AG04449 (cell line): ENCODE results near the gene YDJC.

Experiments used
- CTCF ChIA-PET: fragments of 350-600 bp; formaldehyde crosslinking; extraction: SDS; loops from one replicate; lab custom pipeline; 2021; ENCODE audit warnings: antibody characterized with exemption; lab: Yijun Ruan, JAX
- POLR2A ChIA-PET: fragments of 400-600, 350-600 bp; formaldehyde crosslinking; extraction: SDS; loops from one replicate; lab custom pipeline; 2020; ENCODE audit warnings: antibody characterized with exemption, inconsistent platforms; lab: Yijun Ruan, JAX
- DNase-seq: peaks from one replicate; pipeline ENCODE4 v3.0.0-alpha.2; 2010; ENCODE audit warnings: low read depth, low spot score
- H3K4me3 ChIP-seq: 2 replicates; pipeline ENCODE4 v1.5.1; 2011; ENCODE audit warnings: low read depth, mild to moderate bottlenecking, control low read depth, low read length
- TF ChIP-seq, protein P1 (sequence below): IDR thresholded peaks from one replicate; pipeline ENCODE4 v1.5.1; 2011; ENCODE audit warnings: mild to moderate bottlenecking, moderate library complexity, low read length, control low read depth, inconsistent platforms; ENCODE audit not compliant: insufficient read depth; ENCODE audit errors: missing control alignments

YDJC gene

DNA sequence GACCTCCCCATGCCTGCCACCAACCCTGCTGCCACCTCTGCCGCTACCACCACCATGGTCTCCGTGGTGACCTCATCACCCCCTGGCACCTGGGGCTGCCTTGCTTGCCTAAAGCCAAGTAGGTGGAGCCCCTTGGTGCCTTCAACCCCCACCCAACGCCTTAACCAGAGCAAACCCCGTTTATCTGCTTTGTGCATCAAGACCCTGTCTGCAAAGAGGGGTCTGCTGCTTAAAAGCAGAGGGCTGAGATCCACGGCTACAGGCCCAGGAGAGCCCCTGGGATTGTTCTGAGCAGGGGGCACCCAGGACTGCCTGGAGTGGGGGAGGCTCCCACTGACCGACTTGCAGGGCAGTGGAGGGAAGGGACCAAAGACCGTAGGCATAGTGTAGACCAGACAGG, 31.1 kb upstream of the YDJC start:
- no peak overlapping the region for H3K4me3 ChIP-seq
- CTCF ChIA-PET, result interaction anchor here (1.4 kb wide), 1 partner anchor 30 kb away, joined by 3 read pairs; no protein-coding TSS in a partner anchor
- POLR2A ChIA-PET, result no interaction called here
- TF ChIP-seq, protein P1, sequence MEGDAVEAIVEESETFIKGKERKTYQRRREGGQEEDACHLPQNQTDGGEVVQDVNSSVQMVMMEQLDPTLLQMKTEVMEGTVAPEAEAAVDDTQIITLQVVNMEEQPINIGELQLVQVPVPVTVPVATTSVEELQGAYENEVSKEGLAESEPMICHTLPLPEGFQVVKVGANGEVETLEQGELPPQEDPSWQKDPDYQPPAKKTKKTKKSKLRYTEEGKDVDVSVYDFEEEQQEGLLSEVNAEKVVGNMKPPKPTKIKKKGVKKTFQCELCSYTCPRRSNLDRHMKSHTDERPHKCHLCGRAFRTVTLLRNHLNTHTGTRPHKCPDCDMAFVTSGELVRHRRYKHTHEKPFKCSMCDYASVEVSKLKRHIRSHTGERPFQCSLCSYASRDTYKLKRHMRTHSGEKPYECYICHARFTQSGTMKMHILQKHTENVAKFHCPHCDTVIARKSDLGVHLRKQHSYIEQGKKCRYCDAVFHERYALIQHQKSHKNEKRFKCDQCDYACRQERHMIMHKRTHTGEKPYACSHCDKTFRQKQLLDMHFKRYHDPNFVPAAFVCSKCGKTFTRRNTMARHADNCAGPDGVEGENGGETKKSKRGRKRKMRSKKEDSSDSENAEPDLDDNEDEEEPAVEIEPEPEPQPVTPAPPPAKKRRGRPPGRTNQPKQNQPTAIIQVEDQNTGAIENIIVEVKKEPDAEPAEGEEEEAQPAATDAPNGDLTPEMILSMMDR, result no peak
- DNase-seq, result no peak

DNA sequence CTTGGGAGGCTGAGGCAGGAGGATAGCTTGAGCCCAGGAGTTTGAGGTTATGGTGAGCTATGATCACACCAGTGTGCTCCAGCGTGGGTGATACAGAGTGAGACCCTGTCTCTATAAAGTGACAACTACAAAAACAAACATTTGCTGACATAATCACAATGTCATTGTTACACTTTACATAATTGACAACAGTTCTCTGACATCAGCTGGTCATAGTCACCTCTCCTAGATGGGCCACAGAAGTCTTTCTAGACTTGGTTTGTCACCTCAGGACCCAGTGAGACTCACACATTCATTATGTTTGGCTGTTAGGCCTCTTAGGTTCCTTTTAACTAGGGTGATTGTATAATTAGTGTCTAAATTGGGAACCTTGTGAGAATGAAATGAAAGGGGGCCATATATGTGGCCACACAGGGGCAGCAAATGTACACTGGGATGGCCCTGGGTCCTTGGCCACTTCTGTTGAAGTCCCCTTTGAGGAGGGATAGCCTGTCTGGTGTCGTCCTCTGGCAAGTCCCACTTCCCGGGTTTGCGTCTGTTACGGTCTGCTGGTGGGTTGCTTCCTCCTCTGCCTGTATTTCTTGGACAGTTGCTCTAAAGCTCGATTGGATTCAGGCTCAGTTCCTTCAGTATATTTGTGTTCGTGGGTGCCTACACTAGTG, 30.2 kb upstream of the YDJC start:
- ChIA-PET CTCF (interaction anchor here (1.2 to 1.4 kb wide), 2 partner anchors 17 to 29 kb away, joined by 3 read pairs; no protein-coding TSS in a partner anchor), POLR2A (no interaction called here)
- no peak for DNase-seq
- TF ChIP-seq, protein P1, result no peak
- H3K4me3 ChIP-seq, result no peak overlapping the region

DNA sequence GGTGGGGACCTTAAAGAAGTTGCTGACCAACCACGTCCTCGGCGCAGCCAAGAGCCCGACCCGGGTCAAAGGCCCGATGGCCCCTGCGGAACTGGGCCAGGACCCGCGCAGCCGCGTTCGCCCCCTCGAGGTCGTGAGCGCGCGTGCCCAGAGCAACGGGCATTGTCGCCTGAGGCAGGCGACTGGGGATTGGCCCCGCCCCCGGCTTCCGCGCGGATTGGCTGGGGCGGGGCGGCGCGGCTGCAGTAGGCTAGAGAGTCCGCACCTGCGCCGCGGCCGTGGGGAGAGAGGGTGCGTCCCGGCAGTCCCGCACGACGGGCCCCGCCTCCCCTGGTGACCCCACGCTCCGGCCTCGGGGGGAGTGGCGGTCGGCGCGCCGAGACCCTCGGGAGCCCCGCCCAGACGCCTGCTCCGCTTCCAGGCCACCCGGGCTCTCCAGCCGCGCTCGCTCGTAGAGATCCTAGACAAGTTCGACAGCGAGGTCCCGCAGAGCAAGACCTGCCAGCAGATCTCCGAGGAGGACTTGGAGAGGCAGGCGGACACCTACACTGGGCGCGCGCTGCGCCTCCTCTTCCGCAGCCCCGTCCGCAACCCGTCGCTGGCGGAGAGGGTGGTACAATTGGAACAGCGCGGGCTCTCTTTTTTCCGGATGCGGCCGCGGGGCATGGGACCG, 27.7 kb upstream of the YDJC start:
- ChIA-PET CTCF (interaction anchor here (0.6 to 1.1 kb wide), 3 partner anchors 11 to 15 kb away, joined by 3 to 5 read pairs (median 3); no protein-coding TSS in a partner anchor), POLR2A (no interaction called here)
- TF ChIP-seq, protein P1, result peak; percentile 14
- H3K4me3 ChIP-seq, result peak overlapping the region; percentile 57
- no peak for DNase-seq

DNA sequence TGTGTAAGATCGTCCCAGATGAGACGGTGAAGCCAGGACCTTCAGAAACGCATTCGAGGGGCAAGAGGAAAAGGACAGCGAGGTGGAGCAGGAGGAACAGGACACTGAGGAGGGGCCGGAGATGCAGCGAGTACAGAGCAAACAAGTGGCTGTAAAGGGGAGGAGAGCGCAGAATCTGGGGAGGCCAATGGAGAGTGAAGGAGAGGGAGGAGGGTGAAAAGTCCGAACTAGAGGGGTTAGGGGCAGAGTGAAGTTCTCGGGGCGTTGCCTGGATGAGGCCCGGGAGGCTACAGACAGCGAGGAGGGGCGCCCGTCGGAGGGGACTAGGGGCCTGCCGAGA, 27.2 kb upstream of the YDJC start:
- CTCF ChIA-PET, result interaction anchor here (0.7 to 1.1 kb wide), 2 partner anchors 11 to 16 kb away, joined by 3 to 4 read pairs; no protein-coding TSS in a partner anchor
- POLR2A ChIA-PET, result no interaction called here
- no peak for DNase-seq
- TF ChIP-seq, protein P1, result no peak
- H3K4me3 ChIP-seq, result peak overlapping the region; percentile 57

DNA sequence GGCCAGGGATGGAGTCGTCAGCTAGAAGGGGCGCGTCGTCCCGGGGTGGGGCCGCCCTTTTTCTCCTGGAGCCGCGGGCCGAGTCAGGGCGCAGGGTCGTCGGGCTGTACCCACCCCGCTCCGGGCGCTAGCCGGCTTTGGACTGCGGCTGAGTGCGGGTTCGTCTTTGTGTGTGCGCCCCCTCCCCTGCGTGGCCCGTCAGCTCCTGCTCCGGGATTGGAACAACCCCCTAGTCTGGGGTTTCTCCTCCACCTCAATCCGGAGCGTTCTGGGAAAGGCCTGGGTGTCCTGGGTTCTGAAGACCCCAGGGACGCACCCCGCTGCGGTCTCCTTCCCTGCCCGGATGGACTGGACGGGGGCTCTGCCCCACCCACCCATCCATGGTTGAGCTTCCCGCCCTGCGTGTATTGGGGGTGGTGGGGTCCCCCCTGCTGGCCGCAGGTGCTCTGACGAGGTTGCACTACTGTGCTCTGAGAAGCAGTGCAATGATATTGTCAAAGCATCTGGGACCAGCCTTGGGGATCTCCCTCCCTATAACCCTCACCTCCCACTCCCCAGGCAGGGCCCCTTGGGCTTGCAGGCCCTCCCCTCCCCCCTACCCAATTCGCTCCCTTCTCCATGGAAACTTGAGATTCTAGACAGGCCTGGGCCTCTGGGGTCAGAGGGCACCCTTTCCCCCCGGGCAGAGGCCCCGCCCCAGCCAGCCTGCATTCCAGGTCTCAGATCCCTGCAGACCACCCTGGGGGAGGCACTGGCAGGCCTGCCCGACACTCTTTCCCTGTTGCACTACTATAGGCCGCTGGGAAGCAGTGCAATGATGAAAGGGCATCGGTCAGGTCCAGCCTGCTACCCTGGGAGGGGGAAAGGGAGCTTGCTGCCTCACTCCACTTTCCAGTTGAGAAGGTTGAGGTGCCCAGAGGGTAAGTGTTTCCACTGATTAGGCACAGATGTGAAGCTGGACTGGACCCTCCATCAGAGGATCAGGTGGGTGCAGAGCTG, 23.0 kb upstream of the YDJC start:
- TF ChIP-seq, protein P1, result no peak
- DNase-seq, result no peak
- ChIA-PET CTCF (interaction anchor here (1.1 to 5.0 kb wide), 4 partner anchors 11 to 285 kb away, joined by 3 to 39 read pairs (median 4); partner anchors contain the start of gene SDF2L1), POLR2A (no interaction called here)
- peak overlapping the region; percentile 93 for H3K4me3 ChIP-seq
